ENCODE results near the gene PRB2. TPM values are rescaled to one million over a fixed set of nuclear protein-coding genes. Genes with fewer than 3 reads are reported as not detected.

Gene PRB2
- total and polyA plus RNA-seq, 11 donors = not detected

DNA sequence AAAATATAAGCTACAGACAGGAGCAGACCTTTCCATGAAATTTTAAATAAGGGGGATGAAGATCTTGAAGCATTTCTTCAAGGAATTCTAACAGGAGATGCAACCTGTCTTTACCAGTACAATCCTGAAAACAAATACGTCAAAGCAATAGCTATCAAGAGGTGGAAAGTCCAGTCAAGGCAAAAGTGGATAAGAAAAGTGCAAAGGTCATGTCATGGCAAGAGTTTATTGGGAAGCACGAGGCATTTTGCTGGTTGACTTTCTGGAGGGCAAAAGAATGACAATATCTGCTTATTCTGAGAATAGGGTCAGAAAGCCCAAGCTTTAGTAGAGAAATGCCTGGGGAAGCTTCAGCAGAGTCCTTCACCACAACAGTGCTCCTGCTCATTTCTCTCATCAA lies 50.9 kb downstream of the PRB2 start:
- 61 to 82% (median 72%) methylated on average over 2 of the region's 2 CpGs for WGBS, 4 donors
- TF ChIP-seq POLR2A (IDR thresholded peaks at IDR 0.05) = no peak
- TF ChIP-seq, protein P1, sequence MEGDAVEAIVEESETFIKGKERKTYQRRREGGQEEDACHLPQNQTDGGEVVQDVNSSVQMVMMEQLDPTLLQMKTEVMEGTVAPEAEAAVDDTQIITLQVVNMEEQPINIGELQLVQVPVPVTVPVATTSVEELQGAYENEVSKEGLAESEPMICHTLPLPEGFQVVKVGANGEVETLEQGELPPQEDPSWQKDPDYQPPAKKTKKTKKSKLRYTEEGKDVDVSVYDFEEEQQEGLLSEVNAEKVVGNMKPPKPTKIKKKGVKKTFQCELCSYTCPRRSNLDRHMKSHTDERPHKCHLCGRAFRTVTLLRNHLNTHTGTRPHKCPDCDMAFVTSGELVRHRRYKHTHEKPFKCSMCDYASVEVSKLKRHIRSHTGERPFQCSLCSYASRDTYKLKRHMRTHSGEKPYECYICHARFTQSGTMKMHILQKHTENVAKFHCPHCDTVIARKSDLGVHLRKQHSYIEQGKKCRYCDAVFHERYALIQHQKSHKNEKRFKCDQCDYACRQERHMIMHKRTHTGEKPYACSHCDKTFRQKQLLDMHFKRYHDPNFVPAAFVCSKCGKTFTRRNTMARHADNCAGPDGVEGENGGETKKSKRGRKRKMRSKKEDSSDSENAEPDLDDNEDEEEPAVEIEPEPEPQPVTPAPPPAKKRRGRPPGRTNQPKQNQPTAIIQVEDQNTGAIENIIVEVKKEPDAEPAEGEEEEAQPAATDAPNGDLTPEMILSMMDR (IDR thresholded peaks at IDR 0.05) = no peak
- Histone ChIP-seq H3K4me3 (no peak overlapping the region), H3K36me3 (no peaks in the 10 kb centered on the region), H3K9me3 (peaks cover 0 to 7% (median 0%) of the 10 kb centered on the region in 12 donors), H3K4me1 (no peaks in the 10 kb centered on the region), H3K27me3 (no peaks in the 10 kb centered on the region), H3K27ac (no peak overlapping the region)
- ATAC-seq (no peak), DNase-seq (no peak)
- intact Hi-C loops (cut with DNase I) = no loop called here

Other genes starting within 250 kb of the PRB2 start
- gene SMIM10L1, start 224.4 kb downstream of the PRB2 start, total RNA-seq = 10 to 100 TPM; 13.0 to 24.5 (median 16.9) TPM
- gene SMIM10L1, start 224.4 kb downstream of the PRB2 start, polyA plus RNA-seq = 10 to 100 TPM; 12.9 to 23.7 TPM
- gene TAS2R42, start 208.6 kb downstream of the PRB2 start, total RNA-seq = not detected
- not detected for gene TAS2R42, start 208.6 kb downstream of the PRB2 start, polyA plus RNA-seq
- not detected for gene PRB3, start 125.9 kb downstream of the PRB2 start, total RNA-seq
- gene PRB3, start 125.9 kb downstream of the PRB2 start, polyA plus RNA-seq = not detected
- gene PRB4, start 85.1 kb downstream of the PRB2 start, total RNA-seq = not detected
- gene PRB4, start 85.1 kb downstream of the PRB2 start, polyA plus RNA-seq = not detected

Measured in heart left ventricle (tissue), 16 donors.